CD4-positive, alpha-beta T cell treated with Interleukin-6 at 100 ng/mL for 8 hours (primary cell): ENCODE measurements around the gene PRPSAP2.
"Not testable (repeated sequence)": the region's sequence is repeated elsewhere in the genome, so short reads cannot be mapped to it uniquely, and the experiment has no call there.

Experiments used
- DNase-seq: peaks from one replicate; pipeline ENCODE4 v3.0.0-alpha.2; 2020; ENCODE audit warnings: mixed read lengths, low spot score

PRPSAP2 gene

DNA sequence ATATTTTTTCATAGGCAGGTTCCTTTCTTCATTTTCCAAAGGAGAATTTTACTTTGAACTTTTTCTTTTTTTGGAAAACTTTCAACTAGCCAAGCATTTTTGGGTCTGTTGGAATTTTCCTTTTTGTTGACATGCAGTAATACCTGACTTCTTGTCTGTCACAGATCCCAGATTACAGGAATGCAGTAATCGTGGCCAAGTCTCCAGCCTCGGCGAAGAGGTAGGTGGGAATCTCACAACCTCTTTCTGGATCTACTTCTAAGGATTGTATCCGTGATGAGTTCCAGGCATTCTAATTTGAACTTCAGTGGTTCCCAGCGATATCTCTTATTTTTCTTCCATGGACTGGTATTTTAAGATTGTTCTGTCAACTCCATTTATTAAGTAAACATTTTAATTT is 31.7 kb downstream of the PRPSAP2 start:
- no peak for DNase-seq

DNA sequence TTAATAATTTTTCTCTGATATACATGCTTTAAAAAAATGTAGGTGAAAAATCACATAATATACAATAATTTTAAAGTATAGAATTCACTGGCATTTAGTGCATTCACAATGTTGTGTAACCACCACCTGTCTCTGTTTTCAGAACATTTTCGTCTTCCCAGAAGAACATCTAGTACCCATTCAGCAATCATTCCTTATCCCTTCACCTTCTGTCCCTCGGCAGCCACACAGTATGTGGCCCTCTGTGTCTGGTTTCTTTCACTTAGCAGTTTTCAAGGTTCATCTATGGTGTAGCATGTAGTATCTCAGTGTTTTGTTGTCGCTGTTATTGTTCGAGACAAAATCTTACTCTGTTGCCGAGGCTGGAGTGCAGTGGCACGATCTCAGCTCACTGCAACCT is 33.6 kb downstream of the PRPSAP2 start:
- DNase-seq: no peak

DNA sequence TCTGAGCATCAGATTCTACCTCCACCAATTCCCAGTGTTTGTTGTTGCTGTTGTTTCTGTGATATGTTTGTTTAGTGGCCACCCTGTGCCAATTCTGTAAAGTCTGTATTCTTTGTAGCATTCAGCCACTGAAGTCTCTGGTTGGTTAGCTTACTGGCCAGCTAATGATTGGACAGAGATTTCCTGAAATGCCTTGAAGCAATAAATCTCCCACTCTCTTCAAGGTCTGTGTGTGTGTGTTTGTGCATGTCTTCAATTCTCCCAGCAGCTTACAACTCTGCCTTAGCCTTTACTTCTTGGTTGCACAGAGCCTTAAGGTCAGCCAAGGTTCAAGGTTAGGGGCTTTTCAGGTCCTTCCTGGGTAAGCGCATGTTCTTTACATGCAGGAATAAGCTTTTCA is 38.2 kb downstream of the PRPSAP2 start:
- no peak for DNase-seq

DNA sequence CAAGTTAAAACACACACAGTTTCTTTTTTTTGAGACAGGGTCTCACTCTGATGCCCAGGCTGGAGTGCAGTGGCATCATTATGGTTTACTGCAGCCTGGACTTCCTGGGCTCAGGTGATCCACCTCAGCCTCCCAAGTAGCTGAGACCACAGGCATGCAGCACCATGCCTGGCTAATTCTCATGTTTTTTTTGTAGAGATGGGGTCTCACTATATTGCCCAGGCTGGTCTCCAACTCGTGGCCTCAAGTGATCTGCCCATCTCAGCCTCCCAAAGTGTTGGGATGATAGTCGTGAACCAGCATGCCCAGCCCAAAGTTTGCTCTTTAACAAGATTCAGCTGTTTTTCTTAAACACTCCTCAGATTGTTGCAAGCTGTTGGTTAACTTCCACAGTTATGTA is 39.0 kb downstream of the PRPSAP2 start:
- no peak for DNase-seq

DNA sequence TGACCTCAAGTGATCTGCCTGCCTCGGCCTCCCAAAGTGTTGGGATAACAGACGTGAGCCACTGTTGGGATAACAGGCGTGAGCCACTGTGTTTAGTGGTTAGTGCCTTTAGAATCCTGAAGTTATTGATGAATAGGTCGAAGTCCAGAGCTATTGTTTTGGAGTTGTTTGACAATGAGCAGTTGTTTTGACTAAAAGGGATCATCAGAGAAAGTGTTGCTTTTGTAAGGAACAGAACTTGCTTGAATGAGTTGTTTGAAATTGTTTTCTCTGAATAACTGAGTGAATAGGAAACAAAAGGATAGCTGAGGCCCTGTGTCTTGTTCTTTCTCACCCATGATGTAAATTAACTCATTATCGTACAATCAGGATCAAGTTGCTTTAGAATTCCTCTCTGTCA is 46.6 kb downstream of the PRPSAP2 start:
- no peak for DNase-seq

DNA sequence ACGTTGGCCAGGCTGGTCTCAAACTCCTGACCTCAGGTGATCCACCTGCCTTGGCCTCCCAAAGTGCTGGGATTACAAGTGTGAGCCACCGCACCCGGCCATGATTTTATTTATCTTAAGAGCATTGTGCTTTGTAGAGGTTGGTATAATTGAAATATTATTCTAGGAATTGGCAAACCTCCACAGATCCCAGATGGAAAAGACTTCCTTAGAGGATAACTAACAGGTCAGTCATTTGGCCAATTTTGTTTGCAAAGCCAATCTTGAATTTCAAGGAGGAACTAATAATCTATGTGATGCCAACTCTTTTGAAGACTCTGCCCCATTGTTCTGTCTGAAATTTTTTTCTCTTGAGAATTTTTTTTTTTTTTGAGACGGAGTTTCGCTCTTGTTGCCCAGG is 47.3 kb downstream of the PRPSAP2 start:
- no peak for DNase-seq

DNA sequence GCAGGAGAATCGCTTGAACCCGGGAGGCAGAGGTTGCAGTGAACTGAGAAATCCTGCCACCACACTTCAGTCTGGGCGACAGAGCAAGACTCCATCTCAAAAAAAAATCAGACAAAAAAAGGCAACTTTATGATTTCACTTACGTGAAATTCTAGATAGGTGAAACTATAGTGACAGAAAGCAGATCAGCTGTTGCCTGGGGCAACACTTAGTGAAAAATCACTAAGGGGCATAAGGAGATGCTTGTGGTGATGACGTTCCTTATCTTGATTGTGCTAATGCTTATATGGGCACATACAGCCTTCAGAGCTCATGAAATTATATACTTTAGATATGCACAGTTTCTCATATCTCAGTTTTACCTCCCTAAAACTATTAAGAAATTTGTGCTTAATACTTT is 52.4 kb downstream of the PRPSAP2 start:
- DNase-seq: no peak

DNA sequence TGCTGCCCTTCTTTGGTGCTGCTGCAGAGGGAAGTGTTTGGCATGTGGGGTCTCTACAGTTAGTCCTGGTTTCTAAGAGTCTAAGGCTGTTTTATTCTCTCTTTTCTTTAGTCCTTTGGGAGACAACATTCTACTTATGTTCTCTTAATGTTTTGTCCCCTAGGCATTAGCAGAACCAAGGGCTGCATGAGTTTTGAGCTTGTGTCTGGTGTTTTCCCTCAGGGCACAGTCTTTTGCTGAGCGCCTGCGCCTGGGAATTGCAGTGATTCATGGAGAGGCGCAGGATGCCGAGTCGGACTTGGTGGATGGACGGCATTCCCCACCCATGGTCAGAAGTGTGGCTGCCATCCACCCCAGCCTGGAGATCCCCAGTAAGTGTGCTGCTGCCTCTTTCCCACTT is 53.0 kb downstream of the PRPSAP2 start:
- no peak for DNase-seq

DNA sequence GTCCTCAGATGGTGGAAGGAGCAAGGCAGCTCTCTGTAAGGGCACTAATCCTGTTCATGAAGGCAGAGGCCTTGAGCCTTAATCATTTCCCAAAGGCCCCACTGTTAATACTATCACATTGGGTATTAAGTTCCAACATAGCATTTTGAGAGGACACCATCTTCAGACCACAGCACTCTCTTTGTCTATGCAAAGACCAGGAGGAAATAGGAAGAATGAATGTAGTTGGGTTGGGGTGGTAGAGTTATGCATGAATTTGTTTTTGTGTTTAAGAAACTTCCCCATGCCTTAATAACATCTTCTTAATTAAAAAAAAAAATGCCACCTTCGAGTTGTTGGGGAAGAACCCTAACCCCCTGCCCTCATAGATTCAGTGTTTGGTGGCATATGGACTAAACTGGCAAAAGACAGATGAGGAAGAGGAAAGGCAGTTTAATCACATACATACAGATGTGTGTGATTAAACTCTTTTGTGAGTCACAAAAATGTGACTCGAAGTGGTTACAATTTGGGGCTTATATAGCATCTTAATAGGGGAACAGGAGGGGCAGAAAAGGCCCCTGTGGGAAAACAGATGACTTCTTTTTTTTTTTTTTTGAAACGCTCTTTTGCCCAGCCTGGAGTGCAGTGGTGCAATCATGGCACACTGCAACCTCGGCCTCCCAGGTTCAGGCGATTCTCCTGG is 59.0 kb downstream of the PRPSAP2 start:
- no peak for DNase-seq

DNA sequence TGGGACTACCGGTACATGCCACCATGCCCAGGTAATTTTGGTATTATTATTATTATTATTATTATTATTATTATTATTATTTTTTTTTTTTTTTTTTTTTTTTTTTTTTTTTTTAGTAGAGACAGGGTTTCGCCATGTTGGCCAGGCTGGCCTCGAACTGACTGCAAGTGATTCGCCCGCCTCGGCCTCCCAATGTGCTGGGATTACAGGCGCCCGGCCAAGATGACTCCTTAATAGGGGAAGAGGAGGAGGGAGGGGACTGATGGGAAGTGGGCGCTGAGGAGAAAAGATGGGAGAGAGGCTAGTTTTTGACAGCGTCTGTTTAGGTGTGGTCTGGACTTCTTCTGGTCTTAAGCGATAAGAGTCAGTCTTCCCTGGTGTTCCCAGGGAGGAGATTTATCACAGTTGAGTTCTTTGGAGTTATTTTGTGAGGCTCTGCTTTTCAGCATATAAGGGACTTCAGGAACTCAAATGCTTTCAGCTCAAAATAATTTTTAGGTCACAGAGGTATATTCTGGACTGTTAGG is 59.6 kb downstream of the PRPSAP2 start:
- no peak for DNase-seq

DNA sequence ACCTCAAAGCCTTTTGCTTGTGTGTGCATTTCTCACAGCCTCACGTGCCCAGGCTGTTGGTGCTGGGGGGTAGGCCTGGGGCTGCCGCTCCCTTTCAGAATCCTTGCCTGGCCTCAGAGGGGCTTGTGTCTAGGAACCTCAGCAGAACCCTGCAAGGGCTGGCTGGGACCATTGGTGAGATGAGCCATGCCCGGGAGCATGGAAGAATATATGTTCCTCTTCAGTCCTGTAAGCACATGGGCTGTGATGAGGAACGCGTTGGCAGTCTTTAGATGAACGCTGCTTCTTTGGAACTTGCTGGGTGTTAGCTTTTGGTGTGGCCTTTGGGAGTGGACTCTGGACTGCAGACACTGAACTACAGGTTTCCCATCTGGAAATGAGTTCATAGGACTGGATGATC is 62.0 kb downstream of the PRPSAP2 start:
- DNase-seq: no peak

DNA sequence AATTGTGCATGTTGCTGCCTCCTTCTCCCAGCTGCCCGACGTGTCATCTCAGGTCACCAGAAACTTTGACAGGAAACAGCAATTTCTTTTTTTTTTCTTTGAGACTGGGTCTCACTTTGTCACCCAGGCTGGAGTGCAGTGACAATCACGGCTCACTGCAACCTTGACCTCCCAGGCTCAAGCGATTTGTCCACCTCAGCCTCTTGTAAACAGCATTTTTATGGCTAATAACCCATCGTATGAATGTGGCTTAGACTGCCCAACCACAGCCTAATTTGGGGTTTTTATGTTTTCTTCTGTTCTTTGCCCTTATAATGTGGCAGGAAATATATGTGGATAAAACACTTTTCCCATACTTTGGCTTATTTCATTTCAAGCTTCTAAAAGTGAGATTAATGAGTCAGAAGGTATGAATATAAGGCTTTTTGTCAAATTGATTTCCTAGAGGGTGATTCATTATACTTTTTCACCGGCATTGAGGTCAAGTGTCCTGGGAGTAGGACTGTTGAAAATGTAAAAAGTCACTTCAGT is 63.0 kb downstream of the PRPSAP2 start:
- DNase-seq: peak; percentile 11

DNA sequence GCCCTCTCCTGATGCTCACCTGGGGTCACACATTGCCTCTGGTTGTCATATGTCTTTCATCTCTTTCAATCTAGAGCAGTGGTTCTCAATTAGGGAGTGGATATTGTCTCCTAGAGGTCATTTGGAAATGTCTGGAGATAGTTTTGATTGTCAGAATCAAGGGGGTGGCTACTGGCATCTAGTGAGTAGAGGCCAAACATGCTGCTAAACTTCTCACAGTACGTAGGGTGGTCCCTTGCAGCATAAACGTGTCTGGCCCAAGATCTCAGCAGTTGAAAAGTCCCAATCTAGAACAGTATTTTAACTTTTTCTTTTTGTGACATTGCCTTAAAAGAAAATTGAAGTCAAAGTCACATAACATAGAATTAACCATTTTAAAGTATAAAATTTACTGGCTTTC is 63.6 kb downstream of the PRPSAP2 start:
- no peak for DNase-seq

DNA sequence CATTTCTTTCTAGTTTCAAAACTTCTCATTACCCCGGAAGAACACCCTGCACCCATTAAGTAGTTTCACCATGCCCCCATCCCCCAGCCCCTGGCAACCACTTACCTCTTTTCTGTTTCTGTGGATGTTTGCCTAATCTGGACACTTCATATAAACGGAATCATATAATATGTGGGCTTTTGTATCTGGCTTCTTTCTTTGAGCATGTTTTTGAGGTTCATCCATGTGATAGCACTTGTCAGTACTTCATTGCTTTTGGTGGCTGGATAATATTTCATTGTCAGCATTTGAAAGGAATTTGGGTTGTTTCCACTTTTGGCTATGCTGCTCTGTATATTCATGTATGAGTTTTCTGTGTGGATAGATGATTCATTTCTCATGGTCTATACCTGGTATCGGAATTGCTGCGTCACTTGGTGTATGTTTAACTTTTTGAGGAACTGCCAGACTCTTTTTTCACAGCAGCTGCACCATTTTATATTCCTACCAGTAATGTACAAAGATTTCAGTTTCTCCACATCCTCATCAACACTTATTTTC is 64.1 kb downstream of the PRPSAP2 start:
- DNase-seq: no peak

DNA sequence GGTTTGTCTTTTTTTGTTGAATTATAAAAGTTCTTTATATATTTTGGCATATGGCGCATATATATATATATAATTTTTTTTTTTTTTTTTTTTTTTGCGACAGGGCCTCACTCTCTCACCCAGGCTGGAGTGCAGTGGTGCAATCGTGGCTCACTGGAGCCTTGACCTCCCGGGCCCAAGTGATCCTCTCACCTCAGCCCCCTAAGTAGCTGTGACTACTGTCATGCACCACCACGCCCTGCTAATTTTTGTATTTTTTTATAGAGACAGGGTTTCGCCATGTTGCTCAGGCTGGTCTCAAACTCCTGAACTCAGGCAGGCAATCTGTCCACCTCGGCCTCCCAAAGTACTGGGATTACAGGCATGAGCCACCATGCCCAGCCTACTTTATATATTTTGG is 64.7 kb downstream of the PRPSAP2 start:
- not testable (repeated sequence) for DNase-seq

DNA sequence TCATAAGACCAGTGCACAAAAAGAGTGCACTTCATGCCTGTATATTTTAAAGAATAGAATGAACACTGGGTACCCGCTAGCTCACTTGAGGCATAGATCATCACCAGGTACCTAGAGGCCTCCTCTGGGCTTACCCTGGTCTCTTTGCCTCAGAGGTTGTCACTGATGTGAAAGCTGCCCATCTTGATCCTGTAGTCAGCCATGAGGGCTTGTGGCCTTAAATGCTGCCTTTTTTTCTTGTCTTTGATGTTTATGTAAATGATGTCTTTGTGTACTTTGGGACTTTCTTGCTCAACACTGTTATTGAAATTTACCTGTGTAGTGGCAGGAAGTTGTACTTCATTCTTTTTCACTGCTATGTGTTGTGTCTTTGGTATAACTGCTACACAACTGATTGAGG is 67.3 kb downstream of the PRPSAP2 start:
- no peak for DNase-seq

DNA sequence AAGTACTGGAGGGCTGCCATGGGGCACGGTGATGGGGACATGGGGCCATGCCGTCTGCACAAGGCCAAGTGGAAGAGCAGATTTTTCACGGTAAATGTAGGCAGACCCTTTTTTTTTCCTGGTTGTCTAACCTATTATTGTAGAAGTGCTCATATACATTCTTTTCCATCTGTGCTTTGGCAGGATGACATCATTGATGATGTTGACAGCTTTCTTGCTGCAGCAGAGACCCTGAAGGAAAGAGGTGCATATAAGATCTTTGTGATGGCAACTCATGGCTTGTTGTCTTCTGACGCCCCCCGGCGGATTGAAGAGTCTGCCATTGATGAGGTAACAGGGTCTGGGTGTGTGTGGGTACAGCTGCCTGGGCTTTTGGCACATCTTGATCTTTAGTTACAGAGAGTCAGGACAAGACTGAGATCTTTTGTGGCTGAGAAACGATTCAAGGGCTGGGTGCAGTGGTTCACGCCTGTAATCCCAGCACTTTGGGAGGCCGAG is 70.7 kb downstream of the PRPSAP2 start:
- no peak for DNase-seq

DNA sequence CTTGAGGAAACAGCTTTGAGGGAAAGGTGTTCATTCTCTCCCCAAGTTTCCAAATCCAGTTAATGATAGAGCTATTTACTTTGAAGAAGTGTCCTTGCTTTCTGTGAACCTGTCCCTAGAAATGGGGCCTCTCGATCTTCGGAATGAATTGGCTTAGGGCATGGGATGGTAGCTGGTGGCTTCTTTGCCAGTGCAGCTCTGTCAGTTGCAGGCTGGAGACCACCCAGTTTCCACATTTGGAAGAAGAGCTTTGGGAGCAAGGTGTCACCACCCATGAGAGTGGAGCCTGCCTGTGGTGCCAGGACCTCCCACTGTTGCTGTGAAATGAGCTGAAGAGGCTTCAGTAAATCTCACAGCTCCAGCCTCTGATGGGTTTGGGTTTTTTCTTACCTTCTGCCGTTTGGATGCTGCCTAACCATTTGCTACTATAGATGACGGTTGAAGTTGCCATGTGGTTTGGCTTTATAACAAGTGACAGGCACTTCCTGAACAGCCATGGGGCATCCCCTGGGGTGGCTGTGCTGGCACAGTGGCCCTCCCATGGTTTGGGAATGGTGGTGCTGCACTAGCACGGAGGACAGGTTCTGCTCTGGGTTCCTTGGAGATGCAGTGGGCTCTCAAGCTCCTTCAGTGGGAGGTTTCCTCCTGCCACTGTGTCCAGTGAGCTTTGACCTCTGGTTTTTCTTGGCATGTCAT is 74.6 kb downstream of the PRPSAP2 start:
- no peak for DNase-seq

DNA sequence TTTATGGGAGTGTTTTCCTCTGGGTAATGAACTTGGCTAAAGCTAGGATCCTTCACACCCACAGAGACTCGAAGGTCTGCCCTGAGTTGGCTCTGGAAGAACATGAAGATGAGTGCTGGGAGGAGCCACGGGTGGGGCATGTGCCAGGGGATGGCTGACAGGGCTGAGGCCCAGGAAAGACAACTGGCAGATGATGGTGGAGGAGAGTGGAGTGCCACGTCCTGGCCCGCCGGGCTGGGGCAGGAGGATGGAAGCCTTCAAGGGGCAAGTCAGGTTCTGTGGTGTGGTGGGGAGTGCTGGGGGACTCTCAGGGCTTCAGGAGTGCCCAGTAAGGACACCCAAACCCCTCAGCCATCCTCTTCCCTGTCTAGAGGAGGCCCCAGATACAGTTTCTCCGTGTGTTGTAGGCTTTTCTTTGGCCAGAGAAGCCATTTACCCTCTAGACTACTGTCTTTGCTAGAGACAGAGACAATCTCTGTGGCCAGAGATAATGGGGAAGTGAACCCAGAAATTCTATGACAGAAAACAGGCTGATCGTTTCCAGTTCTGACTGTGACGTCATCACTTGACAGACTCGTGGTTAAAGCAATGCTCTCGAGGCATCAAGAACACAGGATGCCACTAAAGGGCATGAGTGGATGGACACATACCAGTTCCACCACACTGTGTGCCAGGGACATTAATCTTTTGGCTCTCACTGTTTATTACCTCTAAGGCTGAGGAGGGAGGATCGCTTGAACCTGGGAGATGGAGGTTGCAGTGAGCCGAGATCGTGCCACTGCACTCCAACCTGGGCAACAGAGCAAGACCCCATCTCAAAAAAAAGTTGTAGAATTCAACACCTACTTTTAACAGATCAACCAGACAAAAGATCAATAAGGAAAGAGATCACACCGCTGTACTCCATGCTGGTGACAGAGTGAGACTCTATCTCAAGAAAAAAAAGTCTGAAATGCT is 75.4 kb downstream of the PRPSAP2 start:
- DNase-seq: no peak

DNA sequence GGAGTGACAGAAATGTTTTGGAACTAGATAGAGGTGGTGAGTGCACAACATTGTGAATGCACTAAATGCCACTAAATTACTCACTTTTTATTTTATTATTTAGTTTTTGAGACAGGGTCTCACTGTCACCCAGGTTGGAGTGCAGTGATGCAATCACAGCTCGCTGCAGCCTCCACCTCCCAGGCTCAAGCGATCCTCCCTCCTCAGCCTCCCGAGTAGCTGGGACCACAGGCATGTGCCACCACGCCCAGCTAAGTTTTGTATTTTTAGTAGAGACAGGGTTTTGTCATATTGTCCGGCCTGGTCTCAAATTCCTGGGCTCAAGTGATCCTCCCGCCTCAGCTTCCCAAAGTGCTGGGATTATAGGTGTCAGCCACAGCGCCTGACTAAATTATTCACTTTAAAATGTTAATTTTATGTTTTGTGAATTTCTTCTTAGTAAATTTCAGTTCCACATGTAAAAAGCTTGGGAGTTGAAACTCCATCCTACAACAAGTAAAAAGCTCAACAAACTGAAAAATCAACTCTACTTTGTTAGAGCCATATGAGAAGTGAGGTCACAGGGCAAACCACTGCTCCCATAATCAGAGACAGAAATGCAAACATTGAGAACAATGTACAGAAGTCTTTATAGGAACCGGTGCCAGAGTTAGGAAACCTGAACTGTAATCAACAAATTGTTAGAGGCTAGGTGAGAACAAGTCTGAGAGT is 80.2 kb downstream of the PRPSAP2 start:
- no peak for DNase-seq

DNA sequence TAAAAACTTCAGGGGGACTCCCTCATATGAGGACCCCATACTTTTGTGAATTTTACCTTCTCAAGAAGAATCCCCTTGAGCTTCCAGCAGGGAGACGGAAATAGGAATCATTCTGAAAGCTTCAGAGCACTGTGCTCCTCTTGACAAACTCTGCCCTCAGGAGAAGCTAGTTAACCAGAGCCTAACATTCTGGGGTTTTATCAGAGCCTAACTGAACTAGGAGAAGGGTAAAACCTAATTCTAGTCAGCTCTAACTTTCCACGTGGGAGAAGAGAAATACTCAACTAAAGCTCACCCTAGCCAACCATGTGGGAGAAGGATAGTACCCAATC is 80.7 kb downstream of the PRPSAP2 start:
- no peak for DNase-seq
